OCI-M1 (cell line): ENCODE results near the gene FOSL2.

Source experiments
- DNase-seq: peaks from one replicate; lab custom pipeline; 2025; lab: John Stamatoyannopoulos, UW

Gene FOSL2

GRCh38 chr2:28392297-28393113 is at the start of gene FOSL2:
Gene FOSL2 (plus strand): TSS chr2:28392858. CDS start chr2:28393721, 863 bp downstream.
- peak; percentile 97 for DNase-seq

GRCh38 chr2:28343184-28343942 is 49.3 kb upstream of the FOSL2 start:
- DNase-seq, result peak; percentile 30

GRCh38 chr2:28343971-28344715 is 48.5 kb upstream of the FOSL2 start:
- DNase-seq, result no peak

- DNase-seq, result no peak
These were observed 47.8 kb upstream of the FOSL2 start for GRCh38 chr2:28344756-28345373.

GRCh38 chr2:28345619-28346018 is 47.0 kb upstream of the FOSL2 start:
- no peak for DNase-seq

- no peak for DNase-seq
These were observed 46.1 kb upstream of the FOSL2 start for GRCh38 chr2:28346587-28346986.

- no peak for DNase-seq
These were observed 45.5 kb upstream of the FOSL2 start for GRCh38 chr2:28347193-28347592.

GRCh38 chr2:28347596-28347995 is 45.1 kb upstream of the FOSL2 start:
- no peak for DNase-seq

GRCh38 chr2:28348149-28348567 is 44.5 kb upstream of the FOSL2 start:
- no peak for DNase-seq

- no peak for DNase-seq
These were observed 43.7 kb upstream of the FOSL2 start for GRCh38 chr2:28348921-28349320.

GRCh38 chr2:28349546-28350165 is 43.0 kb upstream of the FOSL2 start:
- DNase-seq, result no peak

- no peak for DNase-seq
These were observed 42.5 kb upstream of the FOSL2 start for GRCh38 chr2:28350196-28350595.

- DNase-seq, result no peak
These were observed 41.8 kb upstream of the FOSL2 start for GRCh38 chr2:28350791-28351285.

GRCh38 chr2:28351621-28352020 is 41.0 kb upstream of the FOSL2 start:
- no peak for DNase-seq

GRCh38 chr2:28352104-28352503 is 40.6 kb upstream of the FOSL2 start:
- no peak for DNase-seq

GRCh38 chr2:28352610-28353195 is 40.0 kb upstream of the FOSL2 start:
- DNase-seq, result no peak

- no peak for DNase-seq
These were observed 37.6 kb upstream of the FOSL2 start for GRCh38 chr2:28354920-28355520.

- DNase-seq, result peak; percentile 97
These were observed 37.0 kb upstream of the FOSL2 start for GRCh38 chr2:28355521-28356094.

- peak; percentile 86 for DNase-seq
These were observed 36.4 kb upstream of the FOSL2 start for GRCh38 chr2:28356095-28356911.
